Measurements from ENCODE around the gene EXOC2. TPM values are rescaled to one million over a fixed set of nuclear protein-coding genes. Genes with fewer than 3 reads are reported as not detected.

EXOC2 gene
- total and polyA plus RNA-seq, 2 of the 13 experiments (the other 11 are each of a cell fraction or from before 2014, with no cell fraction given): 12.6 to 22.9 TPM

DNA sequence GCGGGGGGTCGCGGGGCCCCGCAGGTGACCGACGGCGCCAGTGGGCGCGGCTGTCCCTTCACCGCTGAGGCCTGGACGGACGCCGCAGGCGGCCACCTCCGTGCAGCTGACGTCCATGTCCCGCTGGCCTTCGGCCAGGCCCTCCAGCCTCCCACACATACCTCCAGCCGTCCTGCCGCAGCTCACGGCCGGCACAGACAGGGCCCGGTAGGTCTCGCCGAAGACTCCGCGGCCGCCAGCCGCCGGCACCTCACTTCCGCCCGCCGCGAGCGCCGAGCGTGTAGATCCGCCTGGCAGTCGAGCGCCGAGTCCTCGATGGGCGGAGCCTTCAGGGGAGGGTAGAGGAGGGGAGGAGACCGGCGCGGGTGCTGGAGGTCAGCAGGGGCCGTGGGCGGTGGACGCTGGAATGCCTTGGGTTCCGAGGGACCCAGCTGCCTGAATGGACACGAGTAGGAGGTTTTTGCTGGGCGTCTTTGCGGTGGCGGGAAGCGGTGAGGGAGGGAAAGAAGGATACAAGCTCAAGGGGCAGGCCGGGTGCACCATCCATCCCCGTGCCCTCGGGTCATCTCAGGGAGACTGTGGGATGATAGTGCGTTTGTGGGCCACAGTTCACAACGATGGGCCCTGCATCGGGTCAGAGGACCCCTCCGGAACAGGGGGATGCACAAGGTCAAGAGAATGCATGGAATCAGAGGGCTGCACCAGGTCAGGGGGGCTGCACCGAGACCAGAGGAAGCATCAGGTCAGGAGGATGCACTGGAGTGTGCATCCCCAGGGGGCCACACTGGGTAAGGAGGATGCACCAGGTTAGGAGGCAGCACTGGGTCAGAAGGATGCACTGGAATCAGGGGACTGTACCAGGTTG, at the start of gene EXOC2 (continued):
- TF ChIP-seq, protein P1, sequence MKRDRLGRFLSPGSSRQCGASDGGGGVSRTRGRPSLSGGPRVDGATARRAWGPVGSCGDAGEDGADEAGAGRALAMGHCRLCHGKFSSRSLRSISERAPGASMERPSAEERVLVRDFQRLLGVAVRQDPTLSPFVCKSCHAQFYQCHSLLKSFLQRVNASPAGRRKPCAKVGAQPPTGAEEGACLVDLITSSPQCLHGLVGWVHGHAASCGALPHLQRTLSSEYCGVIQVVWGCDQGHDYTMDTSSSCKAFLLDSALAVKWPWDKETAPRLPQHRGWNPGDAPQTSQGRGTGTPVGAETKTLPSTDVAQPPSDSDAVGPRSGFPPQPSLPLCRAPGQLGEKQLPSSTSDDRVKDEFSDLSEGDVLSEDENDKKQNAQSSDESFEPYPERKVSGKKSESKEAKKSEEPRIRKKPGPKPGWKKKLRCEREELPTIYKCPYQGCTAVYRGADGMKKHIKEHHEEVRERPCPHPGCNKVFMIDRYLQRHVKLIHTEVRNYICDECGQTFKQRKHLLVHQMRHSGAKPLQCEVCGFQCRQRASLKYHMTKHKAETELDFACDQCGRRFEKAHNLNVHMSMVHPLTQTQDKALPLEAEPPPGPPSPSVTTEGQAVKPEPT (CRISPR knock-in tag; IDR thresholded peaks at IDR 0.05; ENCODE audit: low read depth): no peak; the same call in none of the 2 replicates
- TF ChIP-seq, protein P2, sequence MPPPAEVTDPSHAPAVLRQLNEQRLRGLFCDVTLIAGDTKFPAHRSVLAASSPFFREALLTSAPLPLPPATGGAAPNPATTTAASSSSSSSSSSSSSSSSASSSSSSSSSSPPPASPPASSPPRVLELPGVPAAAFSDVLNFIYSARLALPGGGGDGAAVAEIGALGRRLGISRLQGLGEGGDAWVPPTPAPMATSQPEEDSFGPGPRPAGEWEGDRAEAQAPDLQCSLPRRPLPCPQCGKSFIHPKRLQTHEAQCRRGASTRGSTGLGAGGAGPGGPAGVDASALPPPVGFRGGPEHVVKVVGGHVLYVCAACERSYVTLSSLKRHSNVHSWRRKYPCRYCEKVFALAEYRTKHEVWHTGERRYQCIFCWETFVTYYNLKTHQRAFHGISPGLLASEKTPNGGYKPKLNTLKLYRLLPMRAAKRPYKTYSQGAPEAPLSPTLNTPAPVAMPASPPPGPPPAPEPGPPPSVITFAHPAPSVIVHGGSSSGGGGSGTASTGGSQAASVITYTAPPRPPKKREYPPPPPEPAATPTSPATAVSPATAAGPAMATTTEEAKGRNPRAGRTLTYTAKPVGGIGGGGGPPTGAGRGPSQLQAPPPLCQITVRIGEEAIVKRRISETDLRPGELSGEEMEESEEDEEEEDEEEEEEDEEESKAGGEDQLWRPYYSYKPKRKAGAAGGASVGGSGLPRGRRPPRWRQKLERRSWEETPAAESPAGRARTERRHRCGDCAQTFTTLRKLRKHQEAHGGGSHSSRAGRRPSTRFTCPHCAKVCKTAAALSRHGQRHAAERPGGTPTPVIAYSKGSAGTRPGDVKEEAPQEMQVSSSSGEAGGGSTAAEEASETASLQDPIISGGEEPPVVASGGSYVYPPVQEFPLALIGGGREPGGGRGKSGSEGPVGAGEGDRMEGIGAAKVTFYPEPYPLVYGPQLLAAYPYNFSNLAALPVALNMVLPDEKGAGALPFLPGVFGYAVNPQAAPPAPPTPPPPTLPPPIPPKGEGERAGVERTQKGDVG (CRISPR knock-in tag; IDR thresholded peaks at IDR 0.05; ENCODE audit: borderline replicate concordance): peak; percentile 87
- TF ChIP-seq ZNF44 (CRISPR knock-in tag; IDR thresholded peaks at IDR 0.05) (no peak), RAD21 (CRISPR knock-in tag; IDR thresholded peaks at IDR 0.05) (peak; percentile 48), ATRX (CRISPR knock-in tag; IDR thresholded peaks at IDR 0.05; ENCODE audit: borderline replicate concordance) (no peak), HES4 (CRISPR knock-in tag; IDR thresholded peaks at IDR 0.05; ENCODE audit: borderline replicate concordance) (peak; percentile 90), ZNF382 (CRISPR knock-in tag; IDR thresholded peaks at IDR 0.05; ENCODE audit: borderline replicate concordance) (no peak), ZNF326 (CRISPR knock-in tag; IDR thresholded peaks at IDR 0.05; ENCODE audit: borderline replicate concordance) (no peak), PHF8 (CRISPR knock-in tag; IDR thresholded peaks at IDR 0.05) (peak; percentile 100), JUND (CRISPR knock-in tag; IDR thresholded peaks at IDR 0.05) (no peak; the same call in 1 of the 2 replicates), TAF15 (IDR thresholded peaks at IDR 0.05; ENCODE audit: low read depth, low read length, poor library complexity, severe bottlenecking) (no peak), DNMT3B (CRISPR knock-in tag; conservative IDR thresholded peaks at IDR 0.05) (no peak), ZNF501 (CRISPR knock-in tag; IDR thresholded peaks at IDR 0.05) (peak; percentile 89; the same call in 1 of the 2 replicates), STAT5B (CRISPR knock-in tag; IDR thresholded peaks at IDR 0.05) (peak; percentile 94; the same call in 1 of the 2 replicates), TBX3 (IDR thresholded peaks at IDR 0.05; ENCODE audit: borderline replicate concordance) (peak; percentile 57; the same call in 1 of the 2 replicates), ZNF274 (CRISPR knock-in tag; IDR thresholded peaks at IDR 0.05) (peak; percentile 25; the same call in 1 of the 2 replicates), BHLHE40 (IDR thresholded peaks at IDR 0.05; ENCODE audit: low read length) (peak; percentile 70), ATF7-NPFF (CRISPR knock-in tag; IDR thresholded peaks at IDR 0.05; ENCODE audit: low read depth) (peak; percentile 90), FOXA1 (IDR thresholded peaks at IDR 0.05) (no peak), FOXA1 (CRISPR knock-in tag; IDR thresholded peaks at IDR 0.05) (peak; percentile 77), ZNF207 (IDR thresholded peaks at IDR 0.05; ENCODE audit: borderline replicate concordance) (no peak)
- TF ChIP-seq, protein P3, sequence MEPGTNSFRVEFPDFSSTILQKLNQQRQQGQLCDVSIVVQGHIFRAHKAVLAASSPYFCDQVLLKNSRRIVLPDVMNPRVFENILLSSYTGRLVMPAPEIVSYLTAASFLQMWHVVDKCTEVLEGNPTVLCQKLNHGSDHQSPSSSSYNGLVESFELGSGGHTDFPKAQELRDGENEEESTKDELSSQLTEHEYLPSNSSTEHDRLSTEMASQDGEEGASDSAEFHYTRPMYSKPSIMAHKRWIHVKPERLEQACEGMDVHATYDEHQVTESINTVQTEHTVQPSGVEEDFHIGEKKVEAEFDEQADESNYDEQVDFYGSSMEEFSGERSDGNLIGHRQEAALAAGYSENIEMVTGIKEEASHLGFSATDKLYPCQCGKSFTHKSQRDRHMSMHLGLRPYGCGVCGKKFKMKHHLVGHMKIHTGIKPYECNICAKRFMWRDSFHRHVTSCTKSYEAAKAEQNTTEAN (CRISPR knock-in tag; conservative IDR thresholded peaks at IDR 0.05): peak; percentile 71; the same call in 1 of the 2 replicates

Data from HepG2 (cell line).